ENCODE measurements around the gene LSP1. TPM values are rescaled to one million over a fixed set of nuclear protein-coding genes. Genes with fewer than 3 reads are reported as not detected.

Gene LSP1
- total RNA-seq, 1 donor from 2014 or later: 29.5 TPM

DNA sequence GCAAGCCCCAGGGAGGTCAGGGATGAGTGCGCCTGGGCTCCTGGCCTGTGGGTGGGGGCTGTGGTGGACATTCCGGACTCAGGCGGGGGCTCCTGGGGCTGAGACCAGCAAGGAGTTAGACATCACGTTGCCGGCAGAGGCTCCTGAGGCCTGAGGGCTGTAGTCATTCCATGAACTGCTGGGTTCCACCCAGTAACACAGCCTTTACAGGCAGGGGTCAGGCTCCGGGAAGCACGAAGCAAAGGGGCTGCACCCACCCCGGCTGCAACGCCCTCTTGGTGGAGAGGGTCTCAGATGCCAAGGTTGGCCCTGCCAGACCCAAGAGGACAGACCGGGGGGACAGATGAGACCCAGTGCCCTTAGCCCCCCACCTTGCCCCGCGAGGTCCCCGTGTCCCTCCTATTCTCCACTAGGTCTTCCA lies 75.6 kb downstream of the LSP1 start:
- Mint-ChIP-seq H3K4me3 (ENCODE audit: unreplicated experiment) (no peak overlapping the region), H3K9me3 (ENCODE audit: unreplicated experiment) (no peaks in the 10 kb centered on the region), H3K27me3 (ENCODE audit: unreplicated experiment) (peaks cover 7% of the 10 kb centered on the region), H3K36me3 (ENCODE audit: unreplicated experiment) (peaks cover under 1% of the 10 kb centered on the region), H3K27ac (ENCODE audit: unreplicated experiment) (no peak overlapping the region), H3K4me1 (ENCODE audit: unreplicated experiment) (peaks cover 28% of the 10 kb centered on the region)
- DNase-seq (ENCODE audit: extremely low spot score, unreplicated experiment): no peak
- TF ChIP-seq, protein P1, sequence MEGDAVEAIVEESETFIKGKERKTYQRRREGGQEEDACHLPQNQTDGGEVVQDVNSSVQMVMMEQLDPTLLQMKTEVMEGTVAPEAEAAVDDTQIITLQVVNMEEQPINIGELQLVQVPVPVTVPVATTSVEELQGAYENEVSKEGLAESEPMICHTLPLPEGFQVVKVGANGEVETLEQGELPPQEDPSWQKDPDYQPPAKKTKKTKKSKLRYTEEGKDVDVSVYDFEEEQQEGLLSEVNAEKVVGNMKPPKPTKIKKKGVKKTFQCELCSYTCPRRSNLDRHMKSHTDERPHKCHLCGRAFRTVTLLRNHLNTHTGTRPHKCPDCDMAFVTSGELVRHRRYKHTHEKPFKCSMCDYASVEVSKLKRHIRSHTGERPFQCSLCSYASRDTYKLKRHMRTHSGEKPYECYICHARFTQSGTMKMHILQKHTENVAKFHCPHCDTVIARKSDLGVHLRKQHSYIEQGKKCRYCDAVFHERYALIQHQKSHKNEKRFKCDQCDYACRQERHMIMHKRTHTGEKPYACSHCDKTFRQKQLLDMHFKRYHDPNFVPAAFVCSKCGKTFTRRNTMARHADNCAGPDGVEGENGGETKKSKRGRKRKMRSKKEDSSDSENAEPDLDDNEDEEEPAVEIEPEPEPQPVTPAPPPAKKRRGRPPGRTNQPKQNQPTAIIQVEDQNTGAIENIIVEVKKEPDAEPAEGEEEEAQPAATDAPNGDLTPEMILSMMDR (IDR thresholded peaks at IDR 0.05): no peak

DNA sequence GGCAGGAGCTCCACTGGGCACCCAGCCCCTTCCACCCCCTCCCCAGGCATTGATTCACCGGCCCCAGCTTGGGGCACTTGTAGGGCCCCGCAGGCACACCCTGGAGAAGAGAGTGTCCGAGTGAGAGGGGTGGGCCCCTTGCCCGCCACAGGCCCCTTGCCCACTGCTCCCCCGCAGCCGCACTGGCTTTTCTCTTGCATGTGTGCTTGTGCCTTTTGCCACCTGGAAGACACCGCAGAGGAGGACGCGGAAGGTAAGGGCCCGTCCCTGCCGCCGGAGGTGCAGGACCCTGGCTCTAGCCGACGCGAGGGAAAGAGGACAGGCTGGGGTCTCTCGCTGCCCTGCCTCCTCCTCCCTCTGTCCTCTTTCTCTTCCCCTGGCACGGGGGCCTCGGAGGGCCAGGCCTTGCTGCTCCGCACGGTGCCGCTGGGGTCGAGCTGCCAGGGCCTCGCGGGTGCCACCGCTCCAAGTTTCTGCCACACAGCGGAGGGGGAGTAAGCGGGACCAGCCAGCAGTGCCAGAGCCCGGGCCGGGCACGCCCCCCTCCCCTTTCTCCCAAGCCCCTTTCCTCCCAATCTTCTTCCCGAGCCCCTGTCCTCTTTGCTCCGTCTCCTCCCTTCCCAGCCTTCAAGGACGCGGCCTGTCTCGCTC lies 76.1 kb downstream of the LSP1 start:
- Mint-ChIP-seq H3K4me1 (ENCODE audit: unreplicated experiment) (peaks cover 28% of the 10 kb centered on the region), H3K4me3 (ENCODE audit: unreplicated experiment) (no peak overlapping the region), H3K9me3 (ENCODE audit: unreplicated experiment) (no peaks in the 10 kb centered on the region), H3K27ac (ENCODE audit: unreplicated experiment) (no peak overlapping the region), H3K36me3 (ENCODE audit: unreplicated experiment) (peaks cover 3% of the 10 kb centered on the region), H3K27me3 (ENCODE audit: unreplicated experiment) (peaks cover 10% of the 10 kb centered on the region)
- DNase-seq (ENCODE audit: extremely low spot score, unreplicated experiment): no peak
- TF ChIP-seq, protein P1 (IDR thresholded peaks at IDR 0.05): no peak

DNA sequence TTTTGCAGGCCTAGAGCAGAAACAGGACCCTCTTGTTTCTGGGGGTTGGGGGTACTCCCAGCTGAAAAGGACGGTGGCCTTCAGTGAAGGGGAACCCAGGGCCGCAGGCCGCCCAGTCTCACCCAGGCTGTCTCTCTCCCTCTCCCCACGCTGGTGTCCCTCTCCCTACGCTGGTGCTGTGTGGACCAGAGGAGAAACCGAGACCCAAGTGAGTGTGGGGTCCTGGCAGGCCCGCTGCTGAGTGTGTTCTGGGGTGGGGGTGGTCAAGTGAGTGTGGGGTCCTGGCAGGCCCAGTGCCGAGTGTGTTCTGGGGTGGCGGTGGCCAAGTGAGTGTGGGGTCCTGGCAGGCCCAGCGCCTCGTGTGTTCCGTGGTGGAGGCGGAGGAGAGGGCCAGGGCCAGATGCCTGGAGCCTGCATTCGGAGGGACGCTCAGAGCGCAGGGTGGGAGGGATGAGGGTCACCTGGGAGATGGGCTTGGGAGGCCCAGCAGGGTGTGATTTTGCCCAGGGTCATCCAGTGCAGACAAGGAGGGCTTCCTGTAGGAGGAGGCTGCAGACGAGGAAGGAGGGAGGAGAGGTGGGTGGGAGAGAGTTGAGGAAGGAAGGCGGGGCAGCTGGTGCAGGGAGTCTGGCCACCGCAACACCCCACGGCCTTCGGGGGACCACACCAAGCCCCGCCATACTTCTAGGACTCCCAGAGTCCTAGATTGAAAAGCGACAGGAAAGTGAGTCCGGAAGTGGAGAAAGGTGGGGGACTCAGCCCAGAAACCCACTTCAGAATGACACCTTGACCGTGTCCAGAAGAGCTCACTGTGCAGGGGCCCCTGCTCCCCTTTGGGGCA lies 77.0 kb downstream of the LSP1 start:
- Mint-ChIP-seq H3K4me3 (ENCODE audit: unreplicated experiment) (no peak overlapping the region), H3K4me1 (ENCODE audit: unreplicated experiment) (peaks cover 28% of the 10 kb centered on the region), H3K27ac (ENCODE audit: unreplicated experiment) (no peak overlapping the region), H3K9me3 (ENCODE audit: unreplicated experiment) (no peaks in the 10 kb centered on the region), H3K27me3 (ENCODE audit: unreplicated experiment) (peaks cover 10% of the 10 kb centered on the region), H3K36me3 (ENCODE audit: unreplicated experiment) (peaks cover 3% of the 10 kb centered on the region)
- TF ChIP-seq, protein P1 (IDR thresholded peaks at IDR 0.05): no peak
- DNase-seq (ENCODE audit: extremely low spot score, unreplicated experiment): peak; percentile 79

DNA sequence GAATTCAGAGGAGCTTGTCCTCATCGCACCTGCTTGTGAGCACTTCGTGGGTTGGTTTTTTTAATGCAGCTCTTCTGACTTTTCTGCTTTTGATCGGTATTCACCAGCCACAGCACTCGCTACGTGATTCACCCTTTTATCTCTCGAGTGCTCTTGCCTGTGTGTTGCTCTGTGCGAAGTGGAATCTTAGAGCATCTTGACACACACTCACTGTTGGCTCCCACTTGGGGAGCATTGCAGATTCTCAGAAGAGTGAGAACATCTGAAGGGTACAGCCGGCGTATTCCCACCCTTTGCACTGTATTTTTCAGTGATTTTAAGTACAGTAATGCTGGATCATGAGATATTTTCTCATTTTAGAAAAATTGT lies 77.6 kb downstream of the LSP1 start:
- H3K36me3 Mint-ChIP-seq (ENCODE audit: unreplicated experiment): peaks cover 3% of the 10 kb centered on the region
- peaks cover 28% of the 10 kb centered on the region for H3K4me1 Mint-ChIP-seq (ENCODE audit: unreplicated experiment)
- no peak for DNase-seq (ENCODE audit: extremely low spot score, unreplicated experiment)
- H3K9me3 Mint-ChIP-seq (ENCODE audit: unreplicated experiment): no peaks in the 10 kb centered on the region
- H3K27me3 Mint-ChIP-seq (ENCODE audit: unreplicated experiment): peaks cover 10% of the 10 kb centered on the region
- no peak overlapping the region for H3K4me3 Mint-ChIP-seq (ENCODE audit: unreplicated experiment)
- TF ChIP-seq, protein P1 (IDR thresholded peaks at IDR 0.05): no peak
- no peak overlapping the region for H3K27ac Mint-ChIP-seq (ENCODE audit: unreplicated experiment)
